GM18505 (cell line): Measurements from ENCODE around the gene LRRC2.
"Not testable (repeated sequence)": the region's sequence is repeated elsewhere in the genome, so short reads cannot be mapped to it uniquely, and the experiment has no call there.

Source experiments
- ATAC-seq: cut with Tn5 transposase; IDR thresholded peaks from one replicate; pipeline ENCODE4 v1.9.1; 2021; ENCODE audit not compliant: unreplicated experiment
- POLR2A ChIP-seq: IDR thresholded peaks from 4 replicates; pipeline ENCODE4 v1.6.1; 2011; ENCODE audit warnings: borderline replicate concordance; ENCODE audit not compliant: insufficient read depth, insufficient read length; ENCODE audit errors: extremely low read depth

The LRRC2 gene

DNA sequence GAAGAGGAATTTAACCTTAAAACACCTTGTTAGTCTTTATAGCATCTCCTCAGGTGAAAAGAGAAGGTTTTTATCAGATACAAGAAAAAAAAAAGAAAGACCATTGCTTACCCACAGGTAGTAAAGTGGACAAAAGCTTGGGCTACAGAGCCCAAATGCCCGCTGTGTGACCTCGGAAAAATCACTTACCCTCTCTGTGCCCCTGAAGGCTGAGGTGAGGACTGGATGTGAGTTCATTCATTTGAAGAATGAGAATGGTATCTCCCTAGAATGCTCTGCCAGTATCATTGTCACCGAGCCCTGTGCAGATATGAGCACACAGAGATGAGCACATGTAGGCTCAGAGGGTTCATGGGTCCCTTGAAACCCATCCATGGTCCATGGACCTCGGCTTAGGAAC is 28.6 kb upstream of the LRRC2 start:
- TF ChIP-seq POLR2A: no peak

DNA sequence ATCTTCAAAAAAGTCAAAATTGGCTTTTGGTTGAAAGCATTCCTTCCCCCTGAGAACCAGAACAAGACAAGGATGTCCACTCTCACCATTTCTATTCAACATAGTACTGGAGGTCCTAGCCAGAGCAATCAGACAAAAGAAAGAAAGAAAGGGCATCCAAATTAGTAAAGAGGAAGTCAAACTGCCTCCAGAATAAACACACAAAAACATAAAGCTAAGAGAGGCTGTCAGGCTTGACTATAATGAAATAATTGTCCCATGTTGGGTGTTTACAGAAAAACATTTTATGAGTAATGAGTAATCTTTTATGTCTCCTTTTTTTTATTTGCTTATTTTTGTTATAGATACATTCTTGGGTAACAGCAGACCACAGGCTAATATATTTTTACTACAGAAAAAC is 27.9 kb upstream of the LRRC2 start:
- no peak for TF ChIP-seq POLR2A
- ATAC-seq: no peak

More for the DNA sequence above, 28.6 kb upstream of the LRRC2 start:
- no peak for ATAC-seq

DNA sequence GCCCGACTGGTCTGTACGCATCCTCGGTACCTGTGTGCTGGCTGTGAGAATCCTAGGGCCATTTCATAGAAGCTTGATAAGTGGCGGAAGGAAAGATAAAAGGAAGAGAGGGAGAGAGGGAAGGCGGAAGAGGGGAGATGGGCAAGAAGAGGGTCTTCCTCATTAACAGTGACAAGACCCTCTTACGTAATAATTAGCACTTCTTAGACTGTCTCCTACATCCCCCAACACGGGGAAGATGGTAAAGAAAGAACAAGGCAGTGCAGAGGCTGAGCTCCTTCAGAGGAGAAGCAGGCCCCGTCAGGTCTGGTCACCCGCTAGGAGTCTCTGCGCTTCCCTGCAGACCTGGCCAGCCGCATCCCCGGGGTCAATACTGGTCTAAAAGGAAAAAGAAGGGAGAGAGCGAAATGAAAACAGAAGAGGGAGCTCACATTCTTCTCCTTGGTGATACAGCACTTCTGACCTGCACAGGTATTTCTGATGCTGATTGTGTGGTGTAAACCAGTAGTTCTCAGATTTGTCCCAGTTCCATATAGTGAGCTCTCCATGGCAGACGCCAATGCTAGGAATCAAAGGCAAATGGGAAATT is 27.3 kb upstream of the LRRC2 start:
- no peak for TF ChIP-seq POLR2A
- no peak for ATAC-seq

DNA sequence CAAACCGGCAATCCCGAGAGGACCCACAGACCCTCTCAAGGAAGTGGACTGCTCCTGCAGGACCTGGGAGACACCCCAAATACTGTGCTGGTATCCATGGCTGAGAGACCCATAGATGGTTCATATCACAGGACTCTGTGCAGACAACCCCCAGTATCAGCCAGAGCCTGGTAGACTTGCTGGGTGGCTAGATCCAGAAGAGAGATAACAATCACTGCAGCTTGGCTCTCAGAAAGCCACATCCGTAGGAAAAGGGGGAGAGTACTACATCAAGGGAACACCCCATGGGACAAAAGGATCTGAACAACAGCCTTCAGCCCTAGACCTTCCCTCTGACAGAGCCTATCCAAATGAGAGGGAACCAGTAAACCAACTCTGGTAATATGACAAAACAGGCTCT is 21.2 kb upstream of the LRRC2 start:
- not testable (repeated sequence) for ATAC-seq

DNA sequence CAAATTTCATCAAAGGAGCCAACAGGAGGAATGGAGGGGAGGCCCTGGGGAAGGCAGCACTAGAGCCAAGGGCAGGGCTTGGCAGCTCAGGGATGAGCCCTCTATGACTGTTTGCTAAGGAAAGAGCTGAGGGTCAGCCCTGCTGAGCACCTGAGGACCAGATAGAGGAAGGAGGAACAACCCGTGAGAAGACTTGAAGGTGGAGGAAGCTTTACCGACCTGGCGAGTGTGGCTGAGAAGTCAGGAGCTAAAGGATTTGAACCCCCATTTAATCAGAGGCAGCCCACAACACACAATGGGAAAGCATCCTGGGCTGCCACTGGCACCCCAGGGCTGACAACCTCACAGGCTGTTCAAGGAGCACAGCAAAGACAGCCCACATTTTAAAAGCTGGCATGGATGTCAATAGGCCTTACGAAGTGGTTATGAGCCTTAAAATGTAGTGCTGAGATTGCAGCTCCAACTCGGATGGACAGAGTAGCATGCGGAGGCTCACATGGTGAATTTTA is 20.7 kb upstream of the LRRC2 start:
- no peak for TF ChIP-seq POLR2A
- ATAC-seq: no peak

DNA sequence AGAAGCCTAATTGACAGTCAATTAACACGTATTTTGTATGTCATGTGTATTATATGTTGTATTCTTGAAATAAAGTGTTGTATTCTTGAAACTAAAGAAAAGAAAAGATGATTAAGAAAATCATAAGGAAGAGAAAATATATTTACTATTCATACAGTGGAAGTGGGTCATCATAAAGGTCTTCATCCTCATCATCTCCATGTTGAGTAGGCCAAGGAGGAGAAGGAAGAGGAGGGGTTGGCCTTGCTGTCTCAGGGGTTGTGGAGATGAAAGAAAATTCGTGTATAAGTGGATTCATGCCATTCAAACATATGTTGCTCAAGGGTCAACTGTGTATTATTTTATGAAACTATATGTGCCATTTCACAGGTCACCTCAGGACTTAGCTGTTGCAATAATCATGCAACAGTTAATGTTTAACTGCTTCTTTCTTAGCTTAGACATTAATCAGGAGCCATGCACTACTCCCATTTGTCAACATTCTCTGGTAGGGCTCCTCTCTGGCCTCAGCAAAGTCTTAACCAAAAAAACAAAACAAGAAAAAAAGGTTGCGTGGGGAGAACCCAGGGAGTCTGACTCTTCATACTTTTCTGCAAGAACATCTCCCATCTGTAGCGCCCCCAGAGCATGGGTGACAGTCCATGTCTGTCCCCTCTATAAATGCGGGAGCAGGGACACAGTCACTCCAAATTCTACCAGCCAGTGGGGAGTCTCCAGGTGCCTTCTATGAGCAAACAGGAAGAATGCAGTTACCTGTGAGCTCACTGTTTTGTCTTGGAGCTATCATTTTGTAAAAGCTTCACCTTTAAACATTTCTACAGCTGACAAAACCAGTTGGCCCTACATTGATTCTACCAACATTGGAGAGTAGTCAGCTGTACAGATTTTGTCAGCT is 19.9 kb upstream of the LRRC2 start:
- TF ChIP-seq POLR2A: no peak
- ATAC-seq: no peak

DNA sequence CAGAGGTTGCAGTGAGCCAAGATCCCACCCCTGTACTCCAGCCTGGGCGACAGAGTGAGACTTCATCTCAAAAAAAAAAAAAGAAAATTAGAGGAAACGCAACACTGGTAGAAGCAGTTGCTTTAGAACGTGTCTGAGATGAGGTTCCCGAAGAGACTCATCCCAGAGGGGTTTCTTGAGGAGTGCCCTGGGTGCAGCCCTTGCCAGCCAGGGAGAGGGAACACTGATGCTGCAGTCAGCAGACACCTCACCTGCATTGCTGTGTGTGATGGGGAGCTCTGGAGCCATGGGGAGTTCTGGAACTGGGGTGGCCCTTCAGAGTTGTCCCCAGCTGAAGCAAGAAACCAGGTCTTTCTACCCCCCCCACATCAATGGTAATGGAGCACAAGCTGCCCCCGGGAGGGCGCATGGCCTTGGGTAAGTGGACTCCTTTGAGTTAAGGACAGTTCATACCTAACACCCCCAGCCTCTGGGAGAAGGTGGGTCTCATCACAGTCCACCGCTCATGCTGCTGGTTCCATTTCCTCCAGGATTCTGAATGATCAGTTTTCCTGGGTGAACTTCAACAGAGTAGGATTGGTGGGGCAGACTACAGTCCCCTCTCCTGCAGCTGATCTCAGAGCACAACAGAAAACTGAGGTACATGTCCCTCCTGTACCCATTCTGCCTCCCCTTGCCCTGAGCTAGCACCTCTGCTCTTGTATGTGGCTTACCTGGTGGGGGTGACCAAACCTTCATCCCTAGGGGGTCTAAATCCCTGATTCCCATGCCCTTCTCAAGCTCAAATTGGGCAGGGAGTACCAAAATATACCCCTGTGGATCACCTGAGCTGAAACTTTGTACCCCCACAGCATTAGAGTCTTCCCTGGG is 18.7 kb upstream of the LRRC2 start:
- no peak for ATAC-seq
- TF ChIP-seq POLR2A: no peak

DNA sequence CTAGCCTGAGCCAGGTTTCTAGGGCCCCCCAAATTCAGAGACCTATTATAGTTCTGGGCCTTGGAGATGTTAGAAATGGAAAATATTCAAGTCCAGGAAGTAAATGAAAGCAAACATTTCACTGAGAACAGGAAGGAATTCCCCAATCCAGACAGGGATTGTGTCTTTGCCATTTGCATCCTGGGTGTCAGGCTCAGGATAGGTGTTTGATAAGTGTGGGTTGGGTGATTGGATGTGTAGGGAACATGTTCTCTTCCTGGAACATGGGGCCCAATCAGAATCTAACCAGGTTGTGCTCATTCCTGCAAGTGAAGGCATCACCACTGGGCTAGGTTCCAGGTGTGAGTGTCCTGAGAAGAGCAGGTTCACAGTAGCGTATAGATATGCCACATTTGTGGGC is 14.6 kb upstream of the LRRC2 start:
- ATAC-seq: no peak
- TF ChIP-seq POLR2A: no peak

DNA sequence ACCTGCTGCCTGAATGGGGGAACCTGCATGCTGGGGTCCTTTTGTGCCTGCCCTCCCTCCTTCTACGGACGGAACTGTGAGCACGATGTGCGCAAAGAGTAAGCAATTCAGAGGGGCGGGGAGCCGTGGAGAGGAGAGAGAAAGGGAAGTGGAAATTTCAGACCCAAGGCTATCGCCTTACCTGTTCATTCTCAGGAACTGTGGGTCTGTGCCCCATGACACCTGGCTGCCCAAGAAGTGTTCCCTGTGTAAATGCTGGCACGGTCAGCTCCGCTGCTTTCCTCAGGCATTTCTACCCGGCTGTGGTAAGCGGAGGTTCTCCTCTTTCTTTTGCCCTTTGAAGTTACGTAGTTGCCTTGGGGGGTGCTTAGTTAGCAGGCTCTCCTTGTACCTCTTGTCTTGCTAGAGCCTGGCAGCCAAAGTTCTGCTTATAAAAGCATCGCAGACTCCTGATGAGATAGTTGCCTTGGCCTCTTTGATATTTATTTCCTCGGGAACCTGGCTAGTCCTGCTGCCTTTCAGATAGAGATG is 13.7 kb upstream of the LRRC2 start:
- no peak for TF ChIP-seq POLR2A
- ATAC-seq: no peak

DNA sequence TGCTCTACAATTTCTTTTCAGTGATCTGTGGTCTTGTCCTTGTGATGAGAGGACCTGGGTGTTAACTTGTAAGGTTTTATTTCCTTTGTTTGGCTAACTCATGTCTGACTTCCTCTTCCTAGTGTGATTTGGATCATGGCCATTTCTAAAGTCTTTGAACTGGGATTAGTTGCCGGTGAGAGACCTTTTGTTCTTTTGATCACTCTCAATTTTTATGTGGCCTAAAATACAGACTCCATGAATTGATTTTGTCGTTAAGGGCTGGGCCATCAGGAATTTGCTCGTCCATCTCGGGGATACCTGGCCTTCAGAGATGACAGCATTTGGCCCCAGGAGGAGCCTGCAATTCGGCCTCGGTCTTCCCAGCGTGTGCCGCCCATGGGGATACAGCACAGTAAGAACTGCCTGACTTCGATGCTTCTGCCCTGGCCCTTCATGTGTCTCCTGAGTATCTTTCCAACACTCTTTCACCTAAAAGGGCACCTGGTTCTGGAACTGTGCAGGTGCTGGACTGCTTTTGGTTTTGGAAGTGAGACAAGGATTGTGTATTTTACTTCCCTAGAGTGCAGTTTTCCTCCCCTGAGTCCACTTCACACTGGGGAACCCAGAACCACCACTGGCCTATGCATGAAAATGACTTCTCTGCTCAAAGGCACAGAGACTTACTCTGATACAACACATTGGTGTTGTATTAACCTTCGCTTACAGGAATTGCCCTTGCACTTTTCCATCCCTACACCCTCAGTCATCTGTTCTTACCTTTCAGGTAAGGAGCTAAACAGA is 13.1 kb upstream of the LRRC2 start:
- ATAC-seq: no peak
- TF ChIP-seq POLR2A: no peak

DNA sequence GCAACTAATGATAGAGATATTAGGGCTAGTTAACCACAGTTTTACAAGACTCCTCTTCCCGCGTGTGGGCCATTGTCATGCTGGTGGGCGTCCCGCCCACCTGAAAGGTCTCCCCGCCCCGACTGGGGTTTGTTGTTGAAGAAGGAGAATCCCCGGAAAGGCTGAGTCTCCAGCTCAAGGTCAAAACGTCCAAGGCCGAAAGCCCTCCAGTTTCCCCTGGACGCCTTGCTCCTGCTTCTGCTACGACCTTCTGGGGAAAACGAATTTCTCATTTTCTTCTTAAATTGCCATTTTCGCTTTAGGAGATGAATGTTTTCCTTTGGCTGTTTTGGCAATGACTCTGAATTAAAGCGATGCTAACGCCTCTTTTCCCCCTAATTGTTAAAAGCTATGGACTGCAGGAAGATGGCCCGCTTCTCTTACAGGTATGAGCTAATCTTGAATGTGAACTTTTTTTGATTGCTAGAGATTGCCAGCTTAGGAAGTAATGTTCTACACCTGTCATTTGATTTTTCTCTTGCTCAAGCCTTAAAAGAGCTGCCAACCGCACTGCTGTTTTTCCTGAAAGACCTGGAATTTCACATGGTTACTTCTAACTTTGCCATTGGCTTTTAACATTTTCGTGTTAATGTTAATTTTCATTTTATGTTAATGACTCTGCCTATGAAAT is 11.6 kb upstream of the LRRC2 start:
- ATAC-seq: not testable (repeated sequence)

DNA sequence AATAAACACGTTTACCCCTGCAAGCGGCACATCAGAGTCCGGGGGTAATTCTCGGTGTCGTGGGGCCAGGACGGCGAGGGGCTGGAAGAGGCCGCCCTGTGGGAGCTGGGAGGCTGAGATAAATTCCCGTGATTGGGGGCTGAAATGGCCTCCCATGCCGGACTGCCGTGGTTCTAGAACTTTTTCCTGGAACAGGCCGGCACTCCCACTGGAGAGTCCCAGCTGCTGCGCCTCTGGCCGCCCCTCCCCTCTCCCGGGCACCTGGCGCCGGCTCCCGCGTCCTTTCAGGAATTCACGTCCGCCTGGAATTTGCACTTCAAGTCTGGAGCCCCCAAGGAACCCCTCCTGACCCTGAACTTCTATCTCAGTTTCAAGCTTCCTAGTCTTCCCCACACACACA is 10.8 kb upstream of the LRRC2 start:
- TF ChIP-seq POLR2A: no peak
- ATAC-seq: no peak
